HK-2 (cell line): Measurements from ENCODE around the gene MGAT4D.
A peak's percentile ranks its signal among the peaks of the same experiment; 100 is the strongest.
"Not testable (repeated sequence)": the region's sequence is repeated elsewhere in the genome, so short reads cannot be mapped to it uniquely, and the experiment has no call there.

Source experiments
- DNase-seq: peaks from one replicate; pipeline ENCODE4 v3.0.0-alpha.2; 2018; ENCODE audit not compliant: unreplicated experiment

Gene MGAT4D

GRCh38 chr4:140497747-140498636 lies at the start of gene MGAT4D:
Gene MGAT4D, minus strand, starts transcription at chr4:140498293. Its CDS starts 71 bp downstream, at chr4:140498222.
- no peak for DNase-seq

GRCh38 chr4:140533951-140534480 lies 35.9 kb upstream of the MGAT4D start:
- no peak for DNase-seq

GRCh38 chr4:140529434-140529833 lies 31.3 kb upstream of the MGAT4D start:
- DNase-seq: no peak

- peak; percentile 97 for DNase-seq
Measured at GRCh38 chr4:140523857-140524742, 26.0 kb upstream of the MGAT4D start, which contains the start of gene ELMOD2. Gene ELMOD2, plus strand, starts transcription at chr4:140524168. Its CDS starts 1,261 bp downstream, at chr4:140525429.

- no peak for DNase-seq
Measured at GRCh38 chr4:140523370-140523856, 25.3 kb upstream of the MGAT4D start.

GRCh38 chr4:140515423-140515822 lies 17.3 kb upstream of the MGAT4D start:
- no peak for DNase-seq

GRCh38 chr4:140513765-140514164 lies 15.7 kb upstream of the MGAT4D start:
- not testable (repeated sequence) for DNase-seq

GRCh38 chr4:140504261-140504660 lies 6.2 kb upstream of the MGAT4D start:
- DNase-seq: no peak

- DNase-seq: no peak
Measured at GRCh38 chr4:140499391-140499790, 1.3 kb upstream of the MGAT4D start.

- no peak for DNase-seq
Measured at GRCh38 chr4:140497405-140497746, 717 bp downstream of the MGAT4D start.

- DNase-seq: no peak
Measured at GRCh38 chr4:140485939-140486338, 12.2 kb downstream of the MGAT4D start.

- DNase-seq: no peak
Measured at GRCh38 chr4:140483445-140483844, 14.6 kb downstream of the MGAT4D start.

GRCh38 chr4:140472156-140472555 lies 25.9 kb downstream of the MGAT4D start:
- DNase-seq: no peak

- DNase-seq: no peak
Measured at GRCh38 chr4:140469791-140470733, 28.0 kb downstream of the MGAT4D start.

GRCh38 chr4:140466146-140466545 lies 31.9 kb downstream of the MGAT4D start:
- DNase-seq: no peak

- no peak for DNase-seq
Measured at GRCh38 chr4:140463614-140464013, 34.5 kb downstream of the MGAT4D start.

- DNase-seq: no peak
Measured at GRCh38 chr4:140463182-140463581, 34.9 kb downstream of the MGAT4D start.

- DNase-seq: no peak
Measured at GRCh38 chr4:140450352-140450751, 47.7 kb downstream of the MGAT4D start.

GRCh38 chr4:140448830-140449229 lies 49.3 kb downstream of the MGAT4D start:
- DNase-seq: no peak

GRCh38 chr4:140448162-140448561 lies 49.9 kb downstream of the MGAT4D start:
- no peak for DNase-seq

- not testable (repeated sequence) for DNase-seq
Measured at GRCh38 chr4:140444347-140444746, 53.7 kb downstream of the MGAT4D start.
